NCI-H2029 treated with DMSO at 0.1 percent for 48 hours (cell line): ENCODE measurements around the gene TGFB2.

ENCODE experiments used
- DNase-seq: peaks from one replicate; lab custom pipeline; 2025; lab: John Stamatoyannopoulos, UW

Gene TGFB2

DNA sequence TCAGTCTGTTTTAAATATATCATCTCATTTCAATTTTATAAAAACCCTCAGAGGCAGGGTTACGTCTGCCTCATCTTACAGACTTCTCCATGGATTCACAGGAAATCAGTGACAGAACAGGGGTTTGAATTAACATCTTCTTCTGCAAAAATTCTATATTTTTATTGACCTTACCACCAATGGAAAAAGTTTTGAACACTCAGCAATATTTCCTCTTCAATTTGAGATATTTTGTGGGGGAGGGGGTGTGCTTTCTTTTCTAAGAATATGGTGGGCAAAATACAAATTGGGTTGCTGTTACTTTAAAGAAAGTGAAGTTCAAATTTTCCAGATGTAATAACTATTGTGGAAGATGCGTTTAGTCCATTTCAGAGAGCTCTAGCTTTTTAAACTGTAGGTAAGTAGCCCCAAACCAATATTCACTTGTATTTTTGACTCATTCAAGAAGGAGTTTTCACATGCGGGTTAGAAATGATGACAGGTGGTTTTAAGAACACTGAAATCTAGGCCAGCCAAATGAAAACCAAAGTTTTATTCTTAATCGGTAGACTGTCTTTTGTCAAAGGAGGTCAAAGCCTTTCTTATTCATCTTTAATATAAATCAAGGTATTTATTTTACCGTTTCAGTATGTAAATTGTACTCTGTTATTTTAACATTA lies 17.4 kb downstream of the TGFB2 start:
- DNase-seq = no peak

DNA sequence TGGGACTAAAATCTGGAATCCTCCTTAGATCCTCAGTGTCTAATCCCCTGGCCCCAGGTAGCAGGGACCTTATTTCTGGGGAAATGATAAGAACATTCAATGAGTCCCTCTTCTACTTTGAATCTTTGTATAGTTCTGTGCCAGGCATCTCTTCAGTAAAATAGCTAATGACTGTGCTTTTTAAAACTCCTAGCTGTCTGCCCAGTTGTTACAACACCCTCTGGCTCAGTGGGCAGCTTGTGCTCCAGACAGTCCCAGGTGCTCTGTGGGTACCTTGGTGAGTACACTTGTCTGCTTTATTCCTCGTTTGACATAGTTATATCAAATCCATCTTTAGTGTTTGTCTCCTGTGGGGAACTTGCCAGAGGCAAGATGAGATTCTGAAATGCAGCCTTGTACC lies 18.0 kb downstream of the TGFB2 start:
- no peak for DNase-seq

DNA sequence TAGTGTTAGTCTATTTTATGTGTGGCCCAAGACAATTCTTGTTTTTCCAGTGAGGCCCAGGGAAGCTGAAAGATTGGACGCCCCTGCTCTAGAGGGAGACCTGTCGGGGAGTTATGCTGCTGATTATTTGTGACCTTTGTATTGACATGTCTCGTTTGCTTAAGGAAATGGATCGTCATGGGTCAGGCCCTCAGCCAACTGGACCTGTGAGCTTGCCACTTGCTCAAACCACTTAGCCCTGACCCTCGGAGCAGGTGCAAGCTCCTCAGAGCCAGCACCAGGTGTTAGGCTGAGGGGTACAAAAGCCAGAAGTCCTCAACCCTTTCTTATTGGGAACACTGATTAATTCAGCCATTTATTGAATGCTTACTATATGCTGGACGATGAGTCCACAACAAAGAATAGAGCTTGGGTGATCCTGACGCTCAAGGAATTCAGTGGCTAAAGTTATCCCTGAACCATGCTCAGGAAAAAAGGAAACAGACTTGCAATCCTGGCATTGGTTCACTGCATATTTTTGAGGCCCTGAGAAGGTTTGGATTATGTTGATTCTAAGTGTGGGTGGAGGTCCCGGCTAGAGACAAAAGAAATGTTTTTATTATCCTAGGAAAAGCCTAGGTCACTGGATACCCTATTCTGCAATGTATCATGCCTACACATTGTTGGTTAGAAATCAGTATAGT lies 19.0 kb downstream of the TGFB2 start:
- no peak for DNase-seq

- no peak for DNase-seq
Measured at GRCh38 chr1:218365226-218365999, 20.3 kb downstream of the TGFB2 start.

- peak; percentile 61 for DNase-seq
Measured at GRCh38 chr1:218366322-218367052, 21.4 kb downstream of the TGFB2 start.

DNA sequence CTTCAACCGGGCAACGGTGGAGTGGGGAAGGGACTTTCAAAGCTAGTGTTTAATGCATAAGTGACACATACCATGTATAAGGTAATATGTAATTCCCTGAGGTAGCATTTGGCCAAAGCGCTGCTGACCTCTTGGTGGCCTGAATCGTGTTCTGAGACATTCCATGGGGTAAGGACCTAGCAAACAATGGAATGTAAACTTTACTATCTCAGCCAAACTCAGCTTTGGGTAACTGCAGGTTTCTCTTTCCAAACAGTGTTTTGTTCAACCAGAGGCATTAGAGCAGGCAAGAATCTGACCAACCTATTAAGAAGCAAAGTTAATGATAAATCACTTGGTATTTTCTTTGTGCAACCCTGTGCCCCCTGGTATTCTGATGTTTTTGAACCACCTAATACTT lies 22.0 kb downstream of the TGFB2 start:
- DNase-seq = no peak

GRCh38 chr1:218368686-218369085 lies 23.6 kb downstream of the TGFB2 start:
- DNase-seq = no peak

- no peak for DNase-seq
Measured at GRCh38 chr1:218369688-218370511, 24.8 kb downstream of the TGFB2 start.

- peak; percentile 67 for DNase-seq
Measured at GRCh38 chr1:218371927-218372672, 27.0 kb downstream of the TGFB2 start.

- no peak for DNase-seq
Measured at GRCh38 chr1:218374401-218375353, 29.5 kb downstream of the TGFB2 start.

DNA sequence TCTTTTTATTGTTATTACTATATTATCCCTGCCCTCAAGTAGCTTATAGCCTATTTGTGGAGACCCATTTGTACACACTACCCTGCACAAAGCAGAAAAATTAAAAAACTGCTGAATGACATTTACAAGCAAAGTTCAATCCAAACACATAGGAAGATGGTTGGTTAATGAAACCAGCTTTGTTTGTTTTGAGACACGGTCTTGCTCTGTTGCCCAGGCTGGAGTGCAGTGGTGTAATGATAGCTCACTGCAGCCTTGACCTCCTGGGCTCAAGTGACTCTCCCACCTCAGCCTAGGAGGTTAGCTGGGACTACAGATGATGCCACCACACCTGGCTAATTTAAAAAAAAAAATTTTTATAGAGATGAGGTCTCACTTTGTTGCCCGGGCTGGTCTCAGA lies 31.6 kb downstream of the TGFB2 start:
- no peak for DNase-seq

DNA sequence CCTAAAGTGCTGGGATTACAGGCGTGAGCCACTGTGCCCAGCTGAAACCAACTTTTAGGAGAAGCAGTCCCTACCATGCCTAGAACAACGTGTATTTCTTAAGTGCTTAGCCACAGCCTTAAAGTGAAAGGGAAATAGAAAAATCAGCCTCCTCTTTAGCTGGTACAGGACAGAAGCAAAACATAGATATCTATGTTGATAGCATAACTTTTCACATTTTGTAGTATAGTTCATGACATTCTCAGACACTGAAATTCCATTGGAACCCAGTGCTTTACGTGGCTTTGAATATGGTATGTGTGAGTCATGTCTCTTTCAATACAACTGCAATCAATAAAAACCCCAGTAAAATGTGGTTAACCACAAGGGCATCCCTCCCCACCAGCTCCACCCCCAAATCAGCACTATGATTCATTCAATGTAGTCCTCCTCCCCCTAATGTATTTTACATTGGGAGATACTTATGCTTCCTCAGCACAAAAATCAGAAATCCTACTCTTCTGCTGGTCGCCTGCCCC lies 32.1 kb downstream of the TGFB2 start:
- no peak for DNase-seq

DNA sequence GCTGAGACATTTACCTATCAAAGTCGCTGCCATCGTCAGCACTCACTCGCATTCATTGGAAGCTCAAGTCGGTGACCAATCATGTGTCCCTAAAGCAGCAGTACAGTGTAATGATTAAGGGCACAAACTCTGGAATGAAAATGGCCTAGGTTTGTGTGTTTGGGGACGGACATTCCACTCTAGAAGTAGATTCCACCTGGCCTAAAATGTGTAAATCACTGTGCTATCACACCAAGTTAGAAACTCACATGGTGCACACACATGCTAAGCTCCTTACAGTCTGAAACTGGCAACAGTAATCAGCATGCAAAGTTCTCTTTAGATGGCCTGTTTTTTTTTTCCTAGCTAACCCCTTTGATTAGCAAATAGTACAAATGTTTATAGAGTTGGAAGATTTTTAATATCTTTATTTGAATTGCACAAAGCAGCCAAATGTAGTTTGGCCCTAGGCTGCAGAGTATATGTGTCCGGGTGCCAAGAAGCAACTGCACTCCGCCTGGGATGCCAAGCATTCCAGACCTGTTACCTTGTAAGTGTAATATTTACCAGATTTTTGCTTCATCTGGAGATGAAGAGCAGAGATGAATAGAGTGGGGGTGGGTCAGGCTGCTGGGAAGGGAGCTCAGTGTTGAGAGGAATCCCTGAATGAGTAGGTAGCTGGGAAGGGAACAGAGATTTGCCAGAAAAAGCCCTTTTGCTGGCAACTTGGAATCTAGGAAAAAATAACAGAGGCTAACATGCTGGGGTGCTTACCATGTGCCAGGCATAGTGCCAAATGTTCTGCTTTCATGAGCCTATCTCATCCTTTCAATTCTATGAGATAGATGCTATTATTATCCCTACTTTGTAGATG lies 35.2 kb downstream of the TGFB2 start:
- no peak for DNase-seq

DNA sequence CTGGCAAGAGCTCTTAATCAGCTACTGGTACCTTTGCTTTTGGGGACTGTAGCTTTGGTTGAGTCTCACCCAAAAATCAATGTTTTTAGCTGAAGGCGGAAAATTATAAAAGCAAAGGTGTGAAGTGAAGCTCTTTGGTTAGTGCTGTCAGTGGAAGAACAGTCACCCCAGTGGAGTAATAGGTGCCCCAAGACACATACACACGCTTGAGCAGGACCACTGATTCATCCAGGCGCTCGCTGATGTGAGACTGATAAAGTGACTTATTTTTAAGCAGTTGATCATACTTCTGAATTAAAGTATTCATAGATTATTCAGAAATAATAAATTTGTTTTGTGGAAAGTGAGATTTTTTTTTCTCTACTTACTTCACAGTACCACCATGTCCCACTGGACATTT lies 37.1 kb downstream of the TGFB2 start:
- no peak for DNase-seq

GRCh38 chr1:218383051-218383450 lies 37.9 kb downstream of the TGFB2 start:
- DNase-seq = no peak

DNA sequence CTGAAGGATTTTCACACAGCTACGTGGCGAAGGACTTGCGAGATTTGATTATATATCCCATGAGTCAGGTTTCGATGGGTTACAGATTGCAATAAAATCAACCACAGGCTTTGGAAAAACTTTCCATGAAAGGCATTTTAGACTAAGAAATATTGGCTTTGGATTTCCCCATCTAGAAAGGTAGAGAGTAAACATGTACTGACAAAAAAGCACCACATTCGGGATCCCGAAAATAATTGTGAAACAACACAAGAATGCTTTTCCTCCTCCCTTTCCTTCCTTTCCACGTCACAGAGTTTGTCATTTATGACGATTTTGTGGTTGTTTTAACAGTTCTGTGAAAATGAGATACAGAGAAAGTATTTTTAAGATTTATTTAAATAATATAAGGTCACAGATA lies 38.5 kb downstream of the TGFB2 start:
- no peak for DNase-seq

DNA sequence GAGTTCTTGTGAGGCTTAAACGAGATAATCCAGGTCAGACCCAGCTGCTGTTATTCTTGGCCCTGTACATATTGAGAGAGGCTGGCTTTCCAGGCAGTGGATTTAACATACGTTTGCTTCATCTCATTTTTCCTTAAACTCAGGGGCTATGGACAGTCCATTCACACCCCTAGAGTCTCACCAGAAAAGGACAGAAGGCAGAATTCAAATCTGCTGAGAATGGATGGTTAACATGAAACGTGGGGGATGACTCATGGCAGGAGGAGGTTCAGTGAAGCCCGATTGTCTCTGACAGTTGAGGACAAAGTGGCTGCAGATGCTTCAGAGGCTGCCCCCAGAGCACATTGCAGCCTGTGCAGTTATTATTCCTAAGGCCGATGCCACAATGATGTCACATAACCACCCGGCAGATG lies 39.5 kb downstream of the TGFB2 start:
- peak; percentile 50 for DNase-seq

- DNase-seq = no peak
Measured at GRCh38 chr1:218388591-218388990, 43.5 kb downstream of the TGFB2 start.
